ENCODE measurements around the gene UBALD2. TPM values are rescaled to one million over a fixed set of nuclear protein-coding genes. Genes with fewer than 3 reads are reported as not detected.

Gene UBALD2
- total and polyA plus RNA-seq, 2 of the 13 experiments (the other 11 are each of a cell fraction or from before 2014, with no cell fraction given), result 3.3 to 89.7 TPM

- H3K27me3 ChIP-seq (ENCODE audit: control insufficient read depth in 1 of 2, insufficient read depth in 2 of 2, low read length in 2 of 2), result no peaks in the 10 kb centered on the region
- peaks cover 5% of the 10 kb centered on the region for H3K79me2 ChIP-seq (ENCODE audit: insufficient read depth, low read length)
- no peak overlapping the region for H3K9ac ChIP-seq (ENCODE audit: insufficient read depth, low read depth, low read length)
- intact Hi-C loops (cut with micrococcal nuclease; ENCODE audit: unreplicated experiment) (no loop called here), in situ Hi-C loops (cut with HindIII; ENCODE audit: extremely low pct_ligation_motif_present, low pct_unique_long_range_greater_than_20kb) (no loop called here)
- H4K20me1 ChIP-seq (ENCODE audit: insufficient read depth, low read length), result no peaks in the 10 kb centered on the region
- ChIA-PET CTCF (ENCODE audit: low intra/inter-chr PET ratio, low total read pairs) (no interaction called here), POLR2A (interaction anchor here (1.0 to 5.6 kb wide), 5 partner anchors 10 to 115 kb away, joined by 3 to 51 read pairs (median 8); no protein-coding TSS in a partner anchor)
- no peak overlapping the region for H2AFZ ChIP-seq (ENCODE audit: low read length)
- H3K9me3 ChIP-seq (ENCODE audit: low read length), result no peaks in the 10 kb centered on the region
- BruUV-seq (replicated peaks), result no TSS peak
- no peak overlapping the region for H3K27ac ChIP-seq (ENCODE audit: extremely low read length, insufficient read depth, low read length)
- TF ChIP-seq ZNF510 (CRISPR knock-in tag; IDR thresholded peaks at IDR 0.05; ENCODE audit: low read depth) (no peak), DPF2 (CRISPR knock-in tag; IDR thresholded peaks at IDR 0.05; ENCODE audit: borderline replicate concordance, low read depth) (no peak), HNF4A (CRISPR knock-in tag; IDR thresholded peaks at IDR 0.05) (no peak), ZNF121 (CRISPR knock-in tag; IDR thresholded peaks at IDR 0.05) (no peak), ZNF672 (CRISPR knock-in tag; IDR thresholded peaks at IDR 0.05) (no peak), ZNF577 (CRISPR knock-in tag; IDR thresholded peaks at IDR 0.05; ENCODE audit: borderline replicate concordance, low read depth) (no peak), CHCHD3 (CRISPR knock-in tag; IDR thresholded peaks at IDR 0.05) (no peak)
- TF ChIP-seq, protein P1, sequence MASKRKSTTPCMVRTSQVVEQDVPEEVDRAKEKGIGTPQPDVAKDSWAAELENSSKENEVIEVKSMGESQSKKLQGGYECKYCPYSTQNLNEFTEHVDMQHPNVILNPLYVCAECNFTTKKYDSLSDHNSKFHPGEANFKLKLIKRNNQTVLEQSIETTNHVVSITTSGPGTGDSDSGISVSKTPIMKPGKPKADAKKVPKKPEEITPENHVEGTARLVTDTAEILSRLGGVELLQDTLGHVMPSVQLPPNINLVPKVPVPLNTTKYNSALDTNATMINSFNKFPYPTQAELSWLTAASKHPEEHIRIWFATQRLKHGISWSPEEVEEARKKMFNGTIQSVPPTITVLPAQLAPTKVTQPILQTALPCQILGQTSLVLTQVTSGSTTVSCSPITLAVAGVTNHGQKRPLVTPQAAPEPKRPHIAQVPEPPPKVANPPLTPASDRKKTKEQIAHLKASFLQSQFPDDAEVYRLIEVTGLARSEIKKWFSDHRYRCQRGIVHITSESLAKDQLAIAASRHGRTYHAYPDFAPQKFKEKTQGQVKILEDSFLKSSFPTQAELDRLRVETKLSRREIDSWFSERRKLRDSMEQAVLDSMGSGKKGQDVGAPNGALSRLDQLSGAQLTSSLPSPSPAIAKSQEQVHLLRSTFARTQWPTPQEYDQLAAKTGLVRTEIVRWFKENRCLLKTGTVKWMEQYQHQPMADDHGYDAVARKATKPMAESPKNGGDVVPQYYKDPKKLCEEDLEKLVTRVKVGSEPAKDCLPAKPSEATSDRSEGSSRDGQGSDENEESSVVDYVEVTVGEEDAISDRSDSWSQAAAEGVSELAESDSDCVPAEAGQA (IDR thresholded peaks at IDR 0.05; ENCODE audit: low read depth), result no peak
- TF ChIP-seq, protein P1 (CRISPR knock-in tag; IDR thresholded peaks at IDR 0.05; ENCODE audit: borderline replicate concordance), result no peak
- TF ChIP-seq, protein P2, sequence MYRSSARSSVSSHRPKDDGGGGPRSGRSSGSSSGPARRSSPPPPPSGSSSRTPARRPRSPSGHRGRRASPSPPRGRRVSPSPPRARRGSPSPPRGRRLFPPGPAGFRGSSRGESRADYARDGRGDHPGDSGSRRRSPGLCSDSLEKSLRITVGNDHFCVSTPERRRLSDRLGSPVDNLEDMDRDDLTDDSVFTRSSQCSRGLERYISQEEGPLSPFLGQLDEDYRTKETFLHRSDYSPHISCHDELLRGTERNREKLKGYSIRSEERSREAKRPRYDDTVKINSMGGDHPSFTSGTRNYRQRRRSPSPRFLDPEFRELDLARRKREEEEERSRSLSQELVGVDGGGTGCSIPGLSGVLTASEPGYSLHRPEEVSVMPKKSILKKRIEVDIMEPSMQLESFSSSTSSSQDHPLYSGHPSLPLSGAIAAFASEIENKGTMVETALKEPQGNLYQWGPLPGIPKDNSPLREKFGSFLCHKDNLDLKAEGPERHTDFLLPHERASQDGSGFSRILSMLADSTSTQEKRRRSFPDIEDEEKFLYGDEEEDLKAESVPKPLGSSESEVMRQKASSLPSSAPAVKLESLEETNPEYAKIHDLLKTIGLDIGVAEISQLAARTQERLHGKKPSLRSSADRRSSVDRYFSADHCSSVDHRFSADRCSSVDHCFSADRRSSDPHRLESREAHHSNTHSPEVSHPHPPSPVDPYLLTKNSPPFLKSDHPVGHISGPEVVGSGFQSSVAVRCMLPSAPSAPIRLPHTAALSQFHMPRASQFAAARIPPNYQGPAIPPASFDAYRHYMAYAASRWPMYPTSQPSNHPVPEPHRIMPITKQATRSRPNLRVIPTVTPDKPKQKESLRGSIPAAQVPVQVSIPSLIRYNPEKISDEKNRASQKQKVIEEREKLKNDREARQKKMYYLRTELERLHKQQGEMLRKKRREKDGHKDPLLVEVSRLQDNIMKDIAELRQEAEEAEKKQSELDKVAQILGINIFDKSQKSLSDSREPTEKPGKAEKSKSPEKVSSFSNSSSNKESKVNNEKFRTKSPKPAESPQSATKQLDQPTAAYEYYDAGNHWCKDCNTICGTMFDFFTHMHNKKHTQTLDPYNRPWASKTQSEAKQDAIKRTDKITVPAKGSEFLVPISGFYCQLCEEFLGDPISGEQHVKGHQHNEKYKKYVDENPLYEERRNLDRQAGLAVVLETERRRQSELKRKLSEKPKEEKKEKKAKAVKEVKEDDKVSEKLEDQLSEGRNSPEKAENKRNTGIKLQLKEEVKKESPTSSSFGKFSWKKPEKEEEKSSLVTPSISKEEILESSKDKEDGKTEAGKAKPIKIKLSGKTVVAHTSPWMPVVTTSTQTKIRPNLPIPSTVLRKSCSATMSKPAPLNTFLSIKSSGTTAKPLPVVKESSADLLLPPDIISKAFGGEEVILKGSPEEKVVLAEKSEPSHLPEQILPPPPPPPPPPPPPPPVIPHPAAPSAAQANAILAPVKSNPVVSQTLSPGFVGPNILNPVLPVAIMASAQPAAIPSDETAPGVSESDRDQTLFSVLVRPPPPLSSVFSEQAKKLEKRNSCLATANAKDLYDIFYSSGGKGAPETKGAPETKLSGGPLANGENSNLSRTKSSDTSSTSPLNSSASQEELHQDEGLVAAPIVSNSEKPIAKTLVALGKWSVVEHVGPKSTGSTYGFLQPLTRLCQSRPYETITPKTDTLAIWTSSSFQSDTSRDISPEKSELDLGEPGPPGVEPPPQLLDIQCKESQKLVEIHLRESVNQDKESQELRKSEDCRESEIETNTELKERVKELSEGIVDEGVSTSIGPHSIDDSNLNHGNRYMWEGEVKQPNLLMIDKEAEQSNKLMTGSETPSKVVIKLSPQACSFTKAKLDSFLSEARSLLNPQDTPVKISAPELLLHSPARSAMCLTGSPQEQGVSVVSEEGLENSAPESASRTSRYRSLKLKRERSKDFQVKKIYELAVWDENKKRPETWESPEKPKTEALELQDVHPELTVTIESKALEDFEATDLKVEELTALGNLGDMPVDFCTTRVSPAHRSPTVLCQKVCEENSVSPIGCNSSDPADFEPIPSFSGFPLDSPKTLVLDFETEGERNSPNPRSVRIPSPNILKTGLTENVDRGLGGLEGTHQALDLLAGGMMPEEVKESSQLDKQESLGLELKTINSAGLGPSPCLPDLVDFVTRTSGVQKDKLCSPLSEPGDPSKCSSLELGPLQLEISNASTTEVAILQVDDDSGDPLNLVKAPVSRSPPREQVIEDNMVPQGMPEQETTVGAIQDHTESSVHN (CRISPR knock-in tag; IDR thresholded peaks at IDR 0.05), result no peak
- ATAC-seq (no peak), DNase-seq (ENCODE audit: low spot score) (no peak), FAIRE-seq (no peak)
- 86% methylated on average over 23 of the region's 23 CpGs for WGBS (ENCODE audit: low lambda C conversion rate)
- peaks cover 72% of the 10 kb centered on the region for H3K4me1 ChIP-seq (ENCODE audit: insufficient read depth, low read length)
- no peaks in the 10 kb centered on the region for H3K36me3 ChIP-seq (replicated peaks in 1 of 2; ENCODE audit: control insufficient read depth in 1 of 2, insufficient read depth in 2 of 2, low read length in 2 of 2)
- H3K4me3 ChIP-seq (replicated peaks in 1 of 3; ENCODE audit: insufficient read depth in 1 of 3, low read depth in 2 of 3, low read length in 3 of 3), result no peak overlapping the region
- H3K4me2 ChIP-seq (ENCODE audit: low read depth, low read length), result no peak overlapping the region
Measured at GRCh38 chr17:76261421-76262215, 3.5 kb upstream of the UBALD2 start.

Data from HepG2 (cell line).